ENCODE results near the gene TOMM40. TPM values are rescaled to one million over a fixed set of nuclear protein-coding genes. Genes with fewer than 3 reads are reported as not detected.
"Not testable (repeated sequence)": the region's sequence is repeated elsewhere in the genome, so short reads cannot be mapped to it uniquely, and the experiment has no call there.

The TOMM40 gene
- total RNA-seq, 1 donor from 2014 or later = 47.4 TPM

- H3K4me3 Mint-ChIP-seq (ENCODE audit: unreplicated experiment) = no peak overlapping the region
- peaks cover 41% of the 10 kb centered on the region for H3K4me1 Mint-ChIP-seq (ENCODE audit: unreplicated experiment)
- H3K27ac Mint-ChIP-seq (ENCODE audit: unreplicated experiment) = peak overlapping the region; percentile 67
- TF ChIP-seq, protein P1, sequence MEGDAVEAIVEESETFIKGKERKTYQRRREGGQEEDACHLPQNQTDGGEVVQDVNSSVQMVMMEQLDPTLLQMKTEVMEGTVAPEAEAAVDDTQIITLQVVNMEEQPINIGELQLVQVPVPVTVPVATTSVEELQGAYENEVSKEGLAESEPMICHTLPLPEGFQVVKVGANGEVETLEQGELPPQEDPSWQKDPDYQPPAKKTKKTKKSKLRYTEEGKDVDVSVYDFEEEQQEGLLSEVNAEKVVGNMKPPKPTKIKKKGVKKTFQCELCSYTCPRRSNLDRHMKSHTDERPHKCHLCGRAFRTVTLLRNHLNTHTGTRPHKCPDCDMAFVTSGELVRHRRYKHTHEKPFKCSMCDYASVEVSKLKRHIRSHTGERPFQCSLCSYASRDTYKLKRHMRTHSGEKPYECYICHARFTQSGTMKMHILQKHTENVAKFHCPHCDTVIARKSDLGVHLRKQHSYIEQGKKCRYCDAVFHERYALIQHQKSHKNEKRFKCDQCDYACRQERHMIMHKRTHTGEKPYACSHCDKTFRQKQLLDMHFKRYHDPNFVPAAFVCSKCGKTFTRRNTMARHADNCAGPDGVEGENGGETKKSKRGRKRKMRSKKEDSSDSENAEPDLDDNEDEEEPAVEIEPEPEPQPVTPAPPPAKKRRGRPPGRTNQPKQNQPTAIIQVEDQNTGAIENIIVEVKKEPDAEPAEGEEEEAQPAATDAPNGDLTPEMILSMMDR (IDR thresholded peaks at IDR 0.05) = no peak
- H3K9me3 Mint-ChIP-seq (ENCODE audit: unreplicated experiment) = no peaks in the 10 kb centered on the region
- peaks cover 9% of the 10 kb centered on the region for H3K36me3 Mint-ChIP-seq (ENCODE audit: unreplicated experiment)
- DNase-seq (ENCODE audit: extremely low spot score, unreplicated experiment) = no peak
- no peaks in the 10 kb centered on the region for H3K27me3 Mint-ChIP-seq (ENCODE audit: unreplicated experiment)
Observed at GRCh38 chr19:44851427-44851826, 39.6 kb upstream of the TOMM40 start.

DNA sequence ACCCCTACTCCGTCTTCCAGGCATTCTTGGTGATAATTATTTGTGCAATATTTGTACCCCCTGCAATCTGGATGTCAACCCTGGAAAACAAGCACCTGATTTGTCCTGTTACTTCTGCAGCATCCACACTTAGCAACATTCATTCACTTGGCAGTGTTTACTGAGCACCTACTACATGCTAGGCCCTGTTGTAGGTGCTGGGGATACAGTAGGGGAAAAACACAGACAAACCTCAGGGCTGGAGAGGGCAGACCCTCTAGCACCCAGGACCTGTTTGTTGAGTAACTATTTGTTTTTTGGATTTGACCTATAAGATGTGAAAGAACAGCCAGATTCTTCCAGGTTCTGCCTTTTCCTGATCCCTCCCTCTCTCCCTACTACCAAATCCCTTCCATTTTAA is 35.4 kb upstream of the TOMM40 start:
- Mint-ChIP-seq H3K9me3 (ENCODE audit: unreplicated experiment) (no peaks in the 10 kb centered on the region), H3K4me3 (ENCODE audit: unreplicated experiment) (no peak overlapping the region), H3K27ac (ENCODE audit: unreplicated experiment) (peak overlapping the region; percentile 59), H3K27me3 (ENCODE audit: unreplicated experiment) (no peaks in the 10 kb centered on the region), H3K4me1 (ENCODE audit: unreplicated experiment) (peaks cover 29% of the 10 kb centered on the region), H3K36me3 (ENCODE audit: unreplicated experiment) (peaks cover 15% of the 10 kb centered on the region)
- TF ChIP-seq, protein P1 (IDR thresholded peaks at IDR 0.05) = no peak
- DNase-seq (ENCODE audit: extremely low spot score, unreplicated experiment) = no peak

DNA sequence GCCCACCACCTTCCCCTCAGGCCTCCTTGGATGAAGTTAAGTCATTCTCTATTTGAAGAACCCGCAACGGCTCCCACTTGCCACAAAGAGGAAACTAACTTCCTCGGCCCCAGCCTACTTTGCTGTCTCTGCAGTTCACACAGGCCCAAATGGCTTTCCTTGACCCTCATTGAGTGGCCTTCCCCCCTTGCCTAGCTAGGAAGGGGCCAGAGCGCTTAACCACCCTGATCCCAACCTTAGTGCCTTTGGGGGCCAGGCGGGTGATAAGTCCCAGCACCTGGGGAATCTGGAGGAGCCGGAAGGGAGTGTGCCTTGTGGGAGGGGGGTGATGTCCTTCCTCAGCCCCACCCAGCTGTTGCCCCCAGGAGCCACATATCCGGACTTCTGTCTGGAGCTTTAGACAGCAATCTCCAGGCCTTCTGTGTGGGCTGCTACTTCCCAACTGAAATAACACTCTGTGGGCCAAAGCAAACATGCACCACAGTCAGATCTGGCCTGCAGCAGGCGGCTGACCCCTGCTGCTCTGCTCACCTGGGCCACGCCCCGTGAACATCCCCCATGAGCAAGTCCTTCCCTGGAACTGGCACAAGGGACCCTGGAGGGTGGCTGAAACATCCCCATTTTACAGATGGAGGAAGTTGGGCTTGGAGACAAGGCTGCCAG is 34.5 kb upstream of the TOMM40 start:
- H3K27me3 Mint-ChIP-seq (ENCODE audit: unreplicated experiment) = no peaks in the 10 kb centered on the region
- no peaks in the 10 kb centered on the region for H3K9me3 Mint-ChIP-seq (ENCODE audit: unreplicated experiment)
- TF ChIP-seq, protein P1 (IDR thresholded peaks at IDR 0.05) = no peak
- peak overlapping the region; percentile 59 for H3K27ac Mint-ChIP-seq (ENCODE audit: unreplicated experiment)
- peaks cover 29% of the 10 kb centered on the region for H3K4me1 Mint-ChIP-seq (ENCODE audit: unreplicated experiment)
- peaks cover 24% of the 10 kb centered on the region for H3K36me3 Mint-ChIP-seq (ENCODE audit: unreplicated experiment)
- H3K4me3 Mint-ChIP-seq (ENCODE audit: unreplicated experiment) = no peak overlapping the region
- no peak for DNase-seq (ENCODE audit: extremely low spot score, unreplicated experiment)

DNA sequence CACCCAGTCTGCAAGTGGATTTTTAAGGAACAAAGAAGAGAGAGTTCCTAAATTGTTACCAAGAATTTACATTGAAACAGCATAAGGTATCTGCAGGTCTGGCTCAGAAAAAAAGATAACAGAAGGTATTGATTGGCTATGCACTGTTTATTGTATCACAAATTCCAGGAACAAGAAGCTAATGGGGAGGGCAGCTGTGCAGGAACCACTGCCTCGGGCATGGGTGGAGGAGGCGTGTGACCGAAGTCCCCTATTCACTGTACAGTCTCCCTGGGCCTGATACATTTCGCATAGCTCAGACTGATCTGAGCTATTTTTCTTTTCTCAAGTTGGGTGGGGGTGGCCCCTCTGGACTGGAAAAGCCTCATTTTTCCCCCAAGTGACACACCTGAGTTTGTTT is 33.2 kb upstream of the TOMM40 start:
- Mint-ChIP-seq H3K27me3 (ENCODE audit: unreplicated experiment) (no peaks in the 10 kb centered on the region), H3K4me3 (ENCODE audit: unreplicated experiment) (no peak overlapping the region), H3K4me1 (ENCODE audit: unreplicated experiment) (peaks cover 24% of the 10 kb centered on the region), H3K9me3 (ENCODE audit: unreplicated experiment) (no peaks in the 10 kb centered on the region), H3K36me3 (ENCODE audit: unreplicated experiment) (peaks cover 26% of the 10 kb centered on the region), H3K27ac (ENCODE audit: unreplicated experiment) (no peak overlapping the region)
- TF ChIP-seq, protein P1 (IDR thresholded peaks at IDR 0.05) = no peak
- DNase-seq (ENCODE audit: extremely low spot score, unreplicated experiment) = no peak

DNA sequence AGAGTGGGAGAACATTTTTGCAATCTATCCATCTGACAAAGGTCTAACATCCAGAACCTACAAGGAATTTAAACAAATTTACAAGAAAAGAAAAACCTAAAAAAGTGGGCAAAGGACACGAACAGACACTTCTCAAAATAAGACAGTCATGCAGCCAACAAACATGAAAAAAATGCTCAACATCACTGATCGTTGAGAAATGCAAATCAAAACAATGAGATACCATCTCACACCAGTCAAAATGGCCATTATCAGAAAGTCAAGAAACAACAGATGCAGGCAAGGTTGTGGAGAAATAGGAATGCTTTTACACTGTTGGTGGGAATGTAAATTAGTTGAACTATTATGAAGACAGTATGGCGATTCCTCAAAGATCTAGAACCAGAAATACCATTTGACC is 29.5 kb upstream of the TOMM40 start:
- not testable (repeated sequence) for H3K4me3 Mint-ChIP-seq (ENCODE audit: unreplicated experiment); DNase-seq (ENCODE audit: extremely low spot score, unreplicated experiment); H3K27me3 Mint-ChIP-seq (ENCODE audit: unreplicated experiment); H3K27ac Mint-ChIP-seq (ENCODE audit: unreplicated experiment); H3K9me3 Mint-ChIP-seq (ENCODE audit: unreplicated experiment)
- H3K4me1 Mint-ChIP-seq (ENCODE audit: unreplicated experiment) = peaks cover 13% of the 10 kb centered on the region
- peaks cover 29% of the 10 kb centered on the region for H3K36me3 Mint-ChIP-seq (ENCODE audit: unreplicated experiment)
